HG03135 (cell line): Measurements from ENCODE around the gene ALPK1.
"Not testable (repeated sequence)": the region's sequence is repeated elsewhere in the genome, so short reads cannot be mapped to it uniquely, and the experiment has no call there.

ENCODE experiments used
- ATAC-seq: cut with Tn5 transposase; IDR thresholded peaks from one replicate; pipeline ENCODE4 v1.9.1; 2021; ENCODE audit warnings: mild to moderate bottlenecking, moderate library complexity; ENCODE audit not compliant: unreplicated experiment

Gene ALPK1

GRCh38 chr4:112284166-112284565 lies 13.0 kb upstream of the ALPK1 start:
- ATAC-seq: no peak

- no peak for ATAC-seq
Measured at GRCh38 chr4:112284662-112285411, 12.3 kb upstream of the ALPK1 start.

GRCh38 chr4:112287258-112287989 lies 9.7 kb upstream of the ALPK1 start:
- ATAC-seq: no peak

- peak; percentile 33 for ATAC-seq
Measured at GRCh38 chr4:112288455-112288854, 8.7 kb upstream of the ALPK1 start.

GRCh38 chr4:112289407-112290253 lies 7.5 kb upstream of the ALPK1 start:
- no peak for ATAC-seq

GRCh38 chr4:112290341-112290740 lies 6.8 kb upstream of the ALPK1 start:
- ATAC-seq: no peak

- no peak for ATAC-seq
Measured at GRCh38 chr4:112299721-112300120, 2.6 kb downstream of the ALPK1 start.

GRCh38 chr4:112302320-112303274 lies 5.4 kb downstream of the ALPK1 start:
- ATAC-seq: no peak

- not testable (repeated sequence) for ATAC-seq
Measured at GRCh38 chr4:112305477-112305876, 8.3 kb downstream of the ALPK1 start.

- ATAC-seq: not testable (repeated sequence)
Measured at GRCh38 chr4:112309263-112309791, 12.2 kb downstream of the ALPK1 start.

GRCh38 chr4:112311516-112311915 lies 14.3 kb downstream of the ALPK1 start:
- ATAC-seq: no peak

GRCh38 chr4:112312610-112313239 lies 15.6 kb downstream of the ALPK1 start:
- ATAC-seq: peak; percentile 99

GRCh38 chr4:112315446-112315845 lies 18.3 kb downstream of the ALPK1 start:
- ATAC-seq: no peak

GRCh38 chr4:112316360-112316759 lies 19.2 kb downstream of the ALPK1 start:
- ATAC-seq: no peak

- ATAC-seq: peak; percentile 95
Measured at GRCh38 chr4:112318239-112319142, 21.3 kb downstream of the ALPK1 start.

- ATAC-seq: no peak
Measured at GRCh38 chr4:112321776-112322684, 24.9 kb downstream of the ALPK1 start.

GRCh38 chr4:112322866-112323265 lies 25.7 kb downstream of the ALPK1 start:
- no peak for ATAC-seq
